HG03139 (cell line): ENCODE measurements around the gene MISP3.

Experiments
- ATAC-seq: cut with Tn5 transposase; IDR thresholded peaks from one replicate; pipeline ENCODE4 v1.9.1; 2021; ENCODE audit not compliant: unreplicated experiment

MISP3 gene

DNA sequence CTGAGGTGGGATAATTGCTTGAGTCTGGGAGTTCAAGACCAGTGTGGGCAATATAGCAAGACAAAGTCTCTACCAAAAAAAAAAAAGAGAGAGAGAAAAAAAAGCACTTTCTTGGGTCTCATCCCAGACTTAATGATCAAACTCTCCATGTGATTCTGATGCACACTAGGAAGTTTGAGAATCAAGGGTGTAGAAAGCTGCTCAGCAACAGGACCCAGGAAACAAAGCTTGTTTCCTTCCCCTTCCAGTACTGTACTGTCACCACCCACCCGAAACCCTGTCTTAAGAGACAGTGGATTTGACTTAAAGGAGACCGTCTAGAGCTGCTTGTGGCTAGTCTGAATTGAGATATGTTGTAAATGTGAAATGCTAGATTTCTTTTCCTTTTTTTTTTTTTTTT is 5.8 kb downstream of the MISP3 start:
- ATAC-seq = no peak

DNA sequence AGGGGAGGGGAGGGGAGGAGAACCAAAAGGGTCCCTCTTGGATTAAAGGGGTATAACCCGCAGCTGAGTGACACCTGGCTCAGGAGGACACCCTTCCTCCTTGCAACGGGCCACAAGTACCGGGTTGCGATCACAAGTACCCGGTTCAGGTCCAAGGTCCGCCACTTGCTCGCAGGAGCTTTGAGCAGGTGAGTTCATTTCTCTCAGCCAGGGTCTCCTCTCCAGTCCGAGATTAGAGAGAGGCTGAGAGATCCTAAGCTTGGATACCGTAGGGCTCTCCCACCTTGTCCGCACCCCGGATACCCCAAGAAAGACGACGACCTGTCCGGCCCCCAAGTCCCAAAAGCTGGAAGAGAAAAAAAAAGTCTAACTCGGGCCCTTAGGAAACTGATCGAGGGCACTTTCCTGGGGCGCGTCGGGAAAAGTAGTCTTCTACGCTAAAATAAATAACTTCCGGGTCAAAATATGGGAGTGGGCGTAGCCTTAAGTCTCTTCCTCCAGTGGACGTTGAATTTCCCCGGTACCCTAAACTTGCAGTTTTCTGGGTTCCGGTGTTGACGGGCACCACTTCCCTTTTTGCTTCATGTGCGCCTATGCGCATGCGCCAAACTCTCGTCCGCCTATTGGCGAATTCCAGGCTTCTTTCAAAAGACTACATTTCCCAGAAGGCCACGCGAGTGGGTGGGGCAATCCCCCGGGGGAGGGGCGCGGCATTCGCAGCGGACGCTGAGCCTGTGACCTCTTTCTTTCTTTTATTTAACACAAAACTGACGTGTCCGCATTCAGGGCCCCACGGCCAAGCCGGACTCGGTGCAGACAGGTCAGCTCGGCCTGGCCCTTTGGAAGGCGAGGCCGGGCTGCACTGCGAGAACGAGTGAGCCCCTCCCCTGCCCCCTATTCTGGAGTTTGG is 8.6 kb downstream of the MISP3 start:
- peak; percentile 81 for ATAC-seq

DNA sequence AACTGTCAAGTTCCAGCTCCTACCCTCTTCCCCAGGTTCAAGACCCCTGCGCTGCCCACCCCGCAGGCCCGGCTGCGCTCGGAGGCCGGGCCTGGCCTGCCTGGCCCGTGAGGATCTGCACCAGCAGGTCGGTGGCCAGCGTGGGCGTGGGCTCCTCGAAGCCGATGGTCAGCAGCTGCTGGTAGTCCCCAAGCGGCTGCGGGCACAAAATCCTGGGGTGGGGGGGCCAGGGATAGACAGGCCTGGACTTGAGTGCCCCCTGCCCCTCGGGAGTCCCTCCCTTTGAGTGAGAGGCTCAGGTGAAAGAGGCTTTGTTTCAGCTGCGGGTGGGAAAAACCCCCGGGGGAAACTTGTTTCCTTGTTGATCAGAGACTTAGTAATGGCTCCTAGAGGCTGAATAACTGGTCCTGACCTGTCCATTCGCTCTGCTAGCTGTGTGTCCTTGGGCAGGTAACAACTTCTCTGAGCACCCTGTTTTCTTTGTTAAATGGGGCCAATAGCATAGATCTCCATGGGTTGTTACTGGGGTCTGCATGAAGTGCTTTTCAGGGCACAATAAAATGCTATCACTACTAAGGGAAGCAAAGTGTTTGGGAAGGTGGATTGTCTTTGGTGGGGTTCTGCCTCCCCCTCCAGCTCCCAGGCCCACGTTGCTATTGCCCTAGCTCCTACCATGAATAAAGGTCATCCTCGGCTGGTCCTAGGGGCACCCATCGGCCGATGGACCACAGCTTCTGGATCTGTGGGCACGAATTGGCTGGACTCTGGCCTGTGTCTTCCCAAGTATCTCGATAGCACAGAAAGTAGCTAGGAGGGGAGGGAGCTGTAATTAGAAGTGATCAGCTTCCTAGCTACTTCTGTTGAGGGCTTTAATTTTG is 9.4 kb downstream of the MISP3 start:
- ATAC-seq = peak; percentile 8

DNA sequence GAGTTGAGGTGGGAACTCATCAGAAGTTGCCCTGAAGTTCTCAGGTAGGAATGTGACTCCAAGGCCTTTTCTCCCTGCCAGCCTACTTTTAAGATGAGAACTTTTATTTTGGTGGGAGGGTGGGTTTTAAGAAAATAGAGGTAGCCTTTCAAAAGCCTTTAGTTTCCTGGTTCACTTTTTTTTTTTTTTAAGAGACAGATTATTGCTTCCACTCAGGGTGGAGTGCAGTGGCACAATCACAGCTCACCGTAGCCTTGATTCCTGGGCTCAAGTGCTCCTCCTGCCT is 10.0 kb downstream of the MISP3 start:
- no peak for ATAC-seq

DNA sequence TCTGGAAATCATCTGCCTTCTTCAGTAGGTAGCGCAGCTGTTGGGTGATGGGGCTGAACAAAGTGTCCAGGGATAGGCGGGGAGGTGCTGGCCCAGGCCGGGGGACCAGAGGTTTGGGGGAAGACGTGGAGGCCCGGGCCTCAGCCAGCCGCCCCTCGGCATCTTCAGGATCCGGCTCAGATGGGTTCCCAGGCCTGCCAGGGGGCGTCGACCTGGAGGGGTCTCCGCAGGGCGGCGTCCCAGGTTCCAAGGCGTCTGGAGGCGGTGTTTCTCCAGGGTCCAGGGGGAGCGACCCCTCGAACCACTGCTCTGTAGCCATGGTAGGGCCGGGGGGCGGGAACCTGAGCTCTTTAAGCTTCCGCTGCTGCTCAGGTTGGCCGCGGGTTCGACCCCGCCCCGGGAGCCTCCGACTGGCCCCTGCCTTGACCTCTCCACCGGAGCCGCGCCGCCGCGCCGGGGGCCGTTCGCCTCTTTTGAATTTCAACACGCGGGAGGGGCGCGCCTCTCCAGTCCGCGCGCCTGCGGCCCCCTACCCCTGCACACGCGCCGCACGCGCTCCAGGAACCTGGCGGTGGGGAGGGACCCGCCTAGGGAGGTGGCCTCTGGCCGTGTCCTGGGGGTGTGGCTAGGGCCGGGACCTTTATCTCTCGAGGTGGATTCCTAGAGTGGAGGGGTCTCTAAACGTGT is 12.9 kb downstream of the MISP3 start, which contains the start of gene C19orf67:
TSS of gene C19orf67 (minus strand) at position 475 of the 687 bp plus-strand sequence. CDS start at position 319, 156 bp downstream.
- ATAC-seq = no peak

DNA sequence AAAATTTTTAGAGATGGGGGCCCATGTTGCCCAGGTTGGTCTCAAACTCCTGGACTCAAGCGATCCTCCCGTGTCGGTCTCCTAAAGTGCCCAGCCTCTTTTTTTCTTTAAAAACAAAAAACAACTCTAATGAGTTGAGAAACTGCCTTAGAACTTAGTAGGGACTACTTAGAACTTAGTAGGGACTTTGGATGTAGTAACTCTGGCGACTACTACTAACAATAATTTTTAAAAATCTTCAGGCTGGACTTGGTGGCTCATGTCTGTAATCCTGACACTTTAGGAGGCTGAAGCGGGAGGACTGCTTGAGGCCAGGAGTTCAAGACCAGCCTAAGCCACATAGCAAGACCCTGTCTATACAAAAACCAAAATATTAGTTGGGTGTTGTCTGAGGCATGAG is 13.5 kb downstream of the MISP3 start:
- ATAC-seq = no peak

DNA sequence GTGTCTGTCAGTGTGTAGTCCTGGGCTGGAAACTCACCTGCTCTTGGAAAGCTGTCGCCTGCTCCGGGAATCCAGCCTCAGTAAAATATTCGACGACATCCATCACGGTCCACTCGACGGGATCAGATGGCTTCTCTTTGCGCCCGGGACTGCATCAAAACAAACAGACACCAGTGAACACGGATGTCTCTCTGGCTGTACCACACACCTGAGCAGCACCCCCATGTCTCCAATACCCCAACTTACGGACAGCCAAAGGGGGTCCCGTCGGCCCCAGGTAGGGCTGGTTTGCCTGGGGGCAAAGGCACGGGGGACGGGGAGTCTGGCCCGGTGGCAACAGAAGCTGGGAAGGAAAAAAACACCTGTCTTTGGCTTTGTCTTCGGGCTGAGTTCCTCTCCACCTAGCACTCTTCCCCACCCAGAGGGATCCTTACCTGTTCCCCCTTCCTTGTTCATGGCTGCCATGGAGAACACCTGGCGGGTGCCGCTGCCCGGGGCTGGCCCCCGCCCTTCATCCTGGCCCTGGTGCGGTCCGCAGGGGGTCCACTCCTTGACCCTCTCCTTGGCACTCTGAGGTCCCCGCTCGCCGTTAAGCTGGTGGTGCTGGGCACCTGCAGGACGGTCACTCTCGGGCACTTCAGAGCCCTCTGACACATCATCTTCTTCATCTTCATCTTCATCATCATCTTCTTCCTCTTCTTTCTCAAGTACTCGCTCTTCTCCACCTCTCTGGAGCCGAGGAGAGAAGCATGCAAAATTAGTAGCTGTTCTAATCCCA is 16.2 kb downstream of the MISP3 start:
- no peak for ATAC-seq

DNA sequence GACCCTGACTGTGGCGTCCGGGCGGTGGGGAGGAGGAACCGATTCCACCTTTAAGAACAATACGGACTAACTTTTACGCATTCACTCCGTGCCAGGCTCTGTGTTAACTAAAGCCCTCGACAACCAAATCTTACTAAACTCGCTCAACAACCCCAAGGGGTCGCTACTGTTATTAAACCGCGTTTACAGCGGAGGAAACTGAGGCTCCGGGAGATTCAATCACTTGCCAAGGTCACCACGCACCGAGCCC is 16.8 kb downstream of the MISP3 start:
- no peak for ATAC-seq

DNA sequence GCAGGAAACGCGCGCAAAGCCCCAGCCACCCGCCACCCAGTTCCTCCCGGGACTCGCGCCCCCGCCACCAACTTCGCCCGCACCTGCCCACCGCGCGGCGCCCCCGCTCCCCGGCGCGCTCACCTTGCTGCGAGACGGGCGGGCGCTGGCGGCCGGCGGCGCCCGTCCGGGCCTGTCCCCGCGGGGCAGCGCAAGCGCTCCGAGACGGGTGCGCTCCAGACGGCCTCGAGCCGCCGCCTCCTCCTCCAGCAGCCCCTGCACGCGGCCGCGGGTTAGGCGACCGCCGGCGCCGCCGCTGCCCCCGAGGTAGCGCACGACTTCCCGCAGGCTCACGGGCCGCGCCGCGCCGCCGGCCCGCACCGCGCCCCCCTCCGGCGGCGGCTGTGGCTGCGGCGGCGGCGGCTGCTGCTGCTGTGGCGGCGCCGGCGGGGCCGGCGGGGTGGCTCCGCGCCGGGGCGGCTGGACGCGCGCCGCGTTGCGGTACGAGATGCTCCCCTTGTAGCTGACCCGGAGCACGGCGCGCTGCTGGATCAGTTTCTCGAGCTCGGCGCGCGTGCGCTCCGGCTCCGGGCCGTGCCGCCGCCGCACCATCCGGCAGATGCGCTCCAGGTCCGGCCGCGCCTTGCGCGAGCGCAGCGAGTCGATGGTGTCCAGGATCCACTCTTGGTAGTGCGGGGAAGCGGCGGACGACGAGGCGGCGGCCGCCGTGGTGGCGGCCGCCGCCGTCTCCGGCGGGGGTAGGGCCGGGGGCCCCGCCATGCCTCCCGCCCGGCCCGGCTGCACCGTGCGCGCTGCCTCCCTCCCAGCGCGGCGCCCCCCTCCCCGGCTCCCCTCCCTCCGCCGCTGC is 17.3 kb downstream of the MISP3 start:
- no peak for ATAC-seq

DNA sequence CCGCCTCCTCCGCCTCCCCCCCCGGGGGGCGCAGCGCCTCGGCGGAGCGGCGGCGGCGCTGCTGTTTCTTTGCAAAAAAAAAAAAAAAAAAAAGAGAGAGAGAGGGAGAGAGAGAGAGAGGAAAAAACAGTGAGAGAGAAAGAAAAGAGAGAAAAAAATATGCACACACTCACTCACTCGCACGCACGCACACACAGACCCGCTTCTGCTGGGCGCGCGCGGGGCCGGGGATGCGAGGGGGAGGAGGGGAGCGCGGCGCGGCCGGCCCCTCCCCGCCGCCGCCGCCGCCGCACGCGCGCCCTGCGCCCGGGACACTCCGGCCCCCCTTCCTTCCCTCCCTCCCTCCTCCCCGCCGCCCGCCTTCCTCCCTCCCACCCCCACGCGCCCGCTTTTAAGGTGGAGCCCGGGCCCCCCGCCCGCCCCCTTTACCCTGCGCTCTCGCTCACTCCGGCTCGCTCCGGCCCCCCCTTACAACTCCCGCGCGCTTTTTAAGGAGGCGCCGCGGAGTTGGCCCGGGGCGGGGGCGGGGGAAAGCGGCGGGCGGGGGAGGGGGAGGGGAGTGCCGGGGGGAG is 18.0 kb downstream of the MISP3 start, which contains the start of gene SAMD1:
TSS of gene SAMD1 (minus strand) at position 243 of the 572 bp plus-strand sequence.
- peak; percentile 25 for ATAC-seq

DNA sequence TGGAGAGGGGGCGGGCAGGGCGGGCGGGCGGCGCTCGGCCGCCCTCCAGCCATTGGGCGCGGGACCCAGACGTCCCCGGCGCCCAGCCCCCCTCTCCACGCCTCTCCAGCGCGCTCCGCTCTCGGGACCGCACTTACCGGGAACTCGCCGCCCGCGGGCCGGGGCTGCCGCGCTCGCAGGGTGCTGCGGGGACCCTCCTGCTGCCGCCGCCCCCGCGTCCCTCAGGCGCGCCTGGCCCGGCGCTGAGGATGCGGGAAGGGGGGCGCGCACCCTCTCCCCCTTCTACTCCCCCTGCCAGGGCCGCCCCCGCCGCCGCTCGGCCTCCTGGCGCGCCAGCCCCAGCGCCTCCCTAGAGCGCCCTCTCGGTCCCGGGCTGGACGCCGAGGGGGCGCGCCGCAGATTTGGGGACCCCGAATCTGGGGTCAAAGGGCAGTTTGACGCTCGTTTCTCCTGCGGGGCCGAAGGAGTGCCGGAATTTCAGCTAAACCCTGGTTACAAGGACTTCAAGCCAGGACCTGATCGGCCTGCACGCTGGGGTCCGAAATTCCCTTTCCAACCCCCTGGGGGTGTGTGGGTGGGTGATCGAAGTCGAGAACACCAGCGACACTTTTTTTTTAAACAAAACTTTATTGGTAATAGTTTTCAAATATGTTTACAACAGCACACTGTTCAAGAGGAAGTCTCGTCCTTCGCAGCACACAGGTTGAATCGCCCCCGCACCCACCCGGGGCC is 18.7 kb downstream of the MISP3 start:
- ATAC-seq = peak; percentile 51

DNA sequence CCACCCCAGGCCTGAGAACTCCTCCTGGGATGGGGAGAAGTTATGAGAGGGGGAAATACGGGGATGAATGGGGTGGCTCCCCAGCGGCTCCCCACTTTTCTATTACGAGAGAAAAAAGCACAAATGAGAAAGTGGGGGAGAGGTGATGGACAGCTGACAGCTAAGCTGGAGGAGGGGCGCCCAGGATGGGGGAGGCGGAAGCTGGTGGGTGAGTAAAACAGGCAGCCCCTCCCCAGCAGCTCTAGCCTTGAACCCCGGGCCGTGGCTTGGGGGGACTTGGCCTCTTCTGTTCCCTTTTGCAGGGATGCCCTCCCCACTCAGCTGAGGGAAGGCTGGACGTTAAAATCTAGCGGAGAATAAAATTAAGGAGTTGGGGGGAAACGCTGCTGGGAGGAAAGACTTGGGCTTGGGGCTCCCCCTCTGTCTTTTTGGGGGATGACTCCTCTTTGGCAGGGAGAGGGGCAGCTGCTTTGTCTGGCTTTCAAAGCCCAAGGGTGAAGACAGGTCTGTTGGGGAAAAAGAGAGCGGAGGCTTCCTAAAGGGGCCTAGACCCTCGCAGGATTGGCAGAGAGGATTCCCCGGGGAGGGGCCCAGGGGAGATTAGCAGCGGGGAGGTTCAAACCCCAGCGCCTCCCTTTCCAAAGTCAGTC is 19.4 kb downstream of the MISP3 start:
- ATAC-seq = no peak

DNA sequence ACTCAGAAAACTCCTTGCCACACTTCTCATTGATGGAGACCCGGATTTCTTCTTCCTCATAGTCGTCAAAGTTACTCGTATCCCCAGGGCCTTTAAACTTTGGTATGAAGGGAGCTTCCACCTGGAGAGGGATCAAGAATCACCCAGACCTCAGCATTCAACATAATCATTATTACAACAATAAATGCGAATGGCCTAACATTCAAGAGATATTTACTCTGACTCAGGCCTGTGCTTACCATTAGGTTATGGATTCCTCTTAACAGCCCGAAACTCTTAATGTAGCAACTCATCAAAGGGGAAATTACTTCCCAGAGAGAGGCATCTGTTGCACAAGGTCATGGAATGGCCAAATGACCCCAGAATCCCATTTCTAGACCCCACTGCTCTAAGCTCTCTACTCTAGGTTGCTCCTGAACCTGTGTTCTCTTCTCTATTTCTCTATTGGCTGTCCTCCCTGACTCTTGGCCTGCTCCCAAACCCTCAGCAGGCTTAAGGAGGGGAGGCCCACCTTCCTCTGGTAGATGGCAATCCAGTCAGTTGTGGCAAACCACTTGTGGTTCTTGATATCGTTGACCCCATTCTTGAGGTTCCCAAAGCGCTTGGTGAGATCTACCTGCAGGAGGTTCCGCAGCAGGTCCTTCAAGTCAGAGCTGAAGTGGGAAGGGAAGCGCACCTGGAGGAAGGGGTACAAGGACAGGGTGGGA is 20.7 kb downstream of the MISP3 start:
- ATAC-seq = no peak

DNA sequence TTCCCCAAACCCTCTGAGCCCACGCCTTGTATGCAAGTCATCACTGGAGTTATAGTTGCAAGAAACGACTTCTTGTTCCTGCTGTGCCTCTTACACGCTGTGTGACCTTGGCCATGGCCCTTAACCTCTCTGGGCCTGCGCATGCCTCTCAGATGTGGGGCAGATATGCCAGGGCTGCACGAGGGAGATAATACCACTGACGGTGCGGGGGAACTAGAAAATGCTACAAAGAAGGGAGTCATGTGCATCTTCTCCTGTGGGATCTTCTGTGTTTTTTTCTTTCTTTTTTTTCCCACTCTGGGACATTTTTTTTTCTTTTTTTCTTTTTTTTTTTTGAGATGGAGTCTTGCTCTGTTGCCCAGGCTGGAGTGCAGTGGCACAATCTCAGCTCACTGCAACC is 22.3 kb downstream of the MISP3 start:
- ATAC-seq = no peak

DNA sequence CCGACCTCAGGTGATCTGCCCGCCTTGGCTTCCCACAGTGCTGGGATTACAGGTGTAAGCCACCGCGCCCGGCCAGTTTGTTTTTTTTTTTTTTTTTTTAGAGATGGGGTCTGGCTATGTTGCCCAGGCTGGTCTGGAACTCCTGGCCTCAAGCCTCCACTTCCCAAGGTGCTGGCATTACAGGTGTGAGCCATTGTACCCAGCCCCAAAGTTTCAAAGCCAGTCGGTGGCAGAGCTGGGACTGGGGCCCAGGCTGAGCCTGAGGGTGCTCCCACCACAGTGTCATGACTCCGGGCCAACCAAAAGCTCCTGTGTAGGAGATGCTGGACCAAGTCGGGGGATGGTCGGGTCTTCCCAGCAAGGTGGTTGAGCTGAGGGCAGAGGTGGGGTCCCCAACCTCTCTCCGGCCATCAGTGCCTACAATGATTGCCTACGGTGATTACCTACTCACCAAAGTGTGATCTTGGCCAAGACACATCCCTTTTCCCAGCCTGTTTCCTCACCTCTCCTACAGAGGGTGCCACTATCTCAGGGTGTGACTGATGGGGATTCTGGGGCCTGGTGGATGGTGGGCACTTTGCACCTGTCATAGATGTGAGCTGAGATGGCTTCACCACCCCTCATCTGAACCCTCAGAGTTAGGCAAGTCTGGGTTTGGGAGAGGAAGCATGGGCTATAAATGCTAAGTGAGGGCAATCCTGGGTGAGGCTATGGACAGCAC is 23.8 kb downstream of the MISP3 start:
- no peak for ATAC-seq

DNA sequence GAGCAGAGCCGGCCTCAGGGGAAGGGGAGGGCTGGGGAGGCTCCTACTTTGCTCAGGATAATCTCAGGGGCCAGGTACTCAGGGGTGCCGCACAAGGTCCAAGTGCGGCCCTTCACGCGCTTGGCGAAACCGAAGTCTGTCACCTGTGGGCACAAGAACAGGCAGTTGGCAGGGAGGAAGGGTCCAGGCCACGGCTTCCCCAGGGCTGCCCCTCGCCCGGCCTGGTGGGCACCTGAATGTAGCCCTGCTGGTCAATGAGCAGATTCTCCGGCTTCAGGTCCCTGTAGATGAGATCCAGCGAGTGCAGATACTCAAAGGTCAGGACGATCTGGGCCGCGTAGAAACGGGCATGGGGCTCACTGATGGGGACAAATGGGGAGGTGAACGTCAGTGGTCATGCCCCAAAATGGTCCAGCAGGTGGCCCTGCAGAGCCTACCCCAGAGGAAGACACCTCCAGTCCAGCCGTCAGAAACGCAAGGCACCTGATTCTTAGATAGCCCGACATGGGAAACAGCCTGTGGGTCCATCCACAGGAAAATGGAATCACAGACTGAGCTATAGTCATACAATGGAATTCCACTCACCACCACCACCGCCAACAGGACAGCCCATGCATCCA is 25.1 kb downstream of the MISP3 start:
- ATAC-seq = no peak
